ENCODE results near the gene GGPS1. TPM values are rescaled to one million over a fixed set of nuclear protein-coding genes. Genes with fewer than 3 reads are reported as not detected.

Gene GGPS1
- total and polyA plus RNA-seq, 2 of the 8 experiments (the other 6 are each of a cell fraction or from before 2014, with no cell fraction given) = 20.9 to 43.6 TPM

DNA sequence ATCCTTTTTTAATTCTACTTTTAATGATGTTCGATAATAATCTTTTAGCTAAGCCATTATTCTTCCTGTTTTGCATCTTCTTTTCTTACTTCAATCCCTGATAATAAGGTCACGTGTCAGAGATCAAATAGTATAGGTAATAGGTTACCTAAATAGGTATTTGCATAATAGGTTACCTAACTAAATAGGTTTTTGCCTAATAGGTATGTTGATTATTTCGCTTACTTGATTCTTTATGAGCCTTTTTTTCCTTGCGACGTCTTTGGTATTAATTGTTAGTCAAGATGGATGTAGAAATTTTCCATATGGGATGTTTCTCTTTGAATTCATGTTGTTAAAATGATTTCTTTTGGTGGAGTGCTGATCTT lies 2.5 kb downstream of the GGPS1 start (continued):
- TF ChIP-seq, protein P1, sequence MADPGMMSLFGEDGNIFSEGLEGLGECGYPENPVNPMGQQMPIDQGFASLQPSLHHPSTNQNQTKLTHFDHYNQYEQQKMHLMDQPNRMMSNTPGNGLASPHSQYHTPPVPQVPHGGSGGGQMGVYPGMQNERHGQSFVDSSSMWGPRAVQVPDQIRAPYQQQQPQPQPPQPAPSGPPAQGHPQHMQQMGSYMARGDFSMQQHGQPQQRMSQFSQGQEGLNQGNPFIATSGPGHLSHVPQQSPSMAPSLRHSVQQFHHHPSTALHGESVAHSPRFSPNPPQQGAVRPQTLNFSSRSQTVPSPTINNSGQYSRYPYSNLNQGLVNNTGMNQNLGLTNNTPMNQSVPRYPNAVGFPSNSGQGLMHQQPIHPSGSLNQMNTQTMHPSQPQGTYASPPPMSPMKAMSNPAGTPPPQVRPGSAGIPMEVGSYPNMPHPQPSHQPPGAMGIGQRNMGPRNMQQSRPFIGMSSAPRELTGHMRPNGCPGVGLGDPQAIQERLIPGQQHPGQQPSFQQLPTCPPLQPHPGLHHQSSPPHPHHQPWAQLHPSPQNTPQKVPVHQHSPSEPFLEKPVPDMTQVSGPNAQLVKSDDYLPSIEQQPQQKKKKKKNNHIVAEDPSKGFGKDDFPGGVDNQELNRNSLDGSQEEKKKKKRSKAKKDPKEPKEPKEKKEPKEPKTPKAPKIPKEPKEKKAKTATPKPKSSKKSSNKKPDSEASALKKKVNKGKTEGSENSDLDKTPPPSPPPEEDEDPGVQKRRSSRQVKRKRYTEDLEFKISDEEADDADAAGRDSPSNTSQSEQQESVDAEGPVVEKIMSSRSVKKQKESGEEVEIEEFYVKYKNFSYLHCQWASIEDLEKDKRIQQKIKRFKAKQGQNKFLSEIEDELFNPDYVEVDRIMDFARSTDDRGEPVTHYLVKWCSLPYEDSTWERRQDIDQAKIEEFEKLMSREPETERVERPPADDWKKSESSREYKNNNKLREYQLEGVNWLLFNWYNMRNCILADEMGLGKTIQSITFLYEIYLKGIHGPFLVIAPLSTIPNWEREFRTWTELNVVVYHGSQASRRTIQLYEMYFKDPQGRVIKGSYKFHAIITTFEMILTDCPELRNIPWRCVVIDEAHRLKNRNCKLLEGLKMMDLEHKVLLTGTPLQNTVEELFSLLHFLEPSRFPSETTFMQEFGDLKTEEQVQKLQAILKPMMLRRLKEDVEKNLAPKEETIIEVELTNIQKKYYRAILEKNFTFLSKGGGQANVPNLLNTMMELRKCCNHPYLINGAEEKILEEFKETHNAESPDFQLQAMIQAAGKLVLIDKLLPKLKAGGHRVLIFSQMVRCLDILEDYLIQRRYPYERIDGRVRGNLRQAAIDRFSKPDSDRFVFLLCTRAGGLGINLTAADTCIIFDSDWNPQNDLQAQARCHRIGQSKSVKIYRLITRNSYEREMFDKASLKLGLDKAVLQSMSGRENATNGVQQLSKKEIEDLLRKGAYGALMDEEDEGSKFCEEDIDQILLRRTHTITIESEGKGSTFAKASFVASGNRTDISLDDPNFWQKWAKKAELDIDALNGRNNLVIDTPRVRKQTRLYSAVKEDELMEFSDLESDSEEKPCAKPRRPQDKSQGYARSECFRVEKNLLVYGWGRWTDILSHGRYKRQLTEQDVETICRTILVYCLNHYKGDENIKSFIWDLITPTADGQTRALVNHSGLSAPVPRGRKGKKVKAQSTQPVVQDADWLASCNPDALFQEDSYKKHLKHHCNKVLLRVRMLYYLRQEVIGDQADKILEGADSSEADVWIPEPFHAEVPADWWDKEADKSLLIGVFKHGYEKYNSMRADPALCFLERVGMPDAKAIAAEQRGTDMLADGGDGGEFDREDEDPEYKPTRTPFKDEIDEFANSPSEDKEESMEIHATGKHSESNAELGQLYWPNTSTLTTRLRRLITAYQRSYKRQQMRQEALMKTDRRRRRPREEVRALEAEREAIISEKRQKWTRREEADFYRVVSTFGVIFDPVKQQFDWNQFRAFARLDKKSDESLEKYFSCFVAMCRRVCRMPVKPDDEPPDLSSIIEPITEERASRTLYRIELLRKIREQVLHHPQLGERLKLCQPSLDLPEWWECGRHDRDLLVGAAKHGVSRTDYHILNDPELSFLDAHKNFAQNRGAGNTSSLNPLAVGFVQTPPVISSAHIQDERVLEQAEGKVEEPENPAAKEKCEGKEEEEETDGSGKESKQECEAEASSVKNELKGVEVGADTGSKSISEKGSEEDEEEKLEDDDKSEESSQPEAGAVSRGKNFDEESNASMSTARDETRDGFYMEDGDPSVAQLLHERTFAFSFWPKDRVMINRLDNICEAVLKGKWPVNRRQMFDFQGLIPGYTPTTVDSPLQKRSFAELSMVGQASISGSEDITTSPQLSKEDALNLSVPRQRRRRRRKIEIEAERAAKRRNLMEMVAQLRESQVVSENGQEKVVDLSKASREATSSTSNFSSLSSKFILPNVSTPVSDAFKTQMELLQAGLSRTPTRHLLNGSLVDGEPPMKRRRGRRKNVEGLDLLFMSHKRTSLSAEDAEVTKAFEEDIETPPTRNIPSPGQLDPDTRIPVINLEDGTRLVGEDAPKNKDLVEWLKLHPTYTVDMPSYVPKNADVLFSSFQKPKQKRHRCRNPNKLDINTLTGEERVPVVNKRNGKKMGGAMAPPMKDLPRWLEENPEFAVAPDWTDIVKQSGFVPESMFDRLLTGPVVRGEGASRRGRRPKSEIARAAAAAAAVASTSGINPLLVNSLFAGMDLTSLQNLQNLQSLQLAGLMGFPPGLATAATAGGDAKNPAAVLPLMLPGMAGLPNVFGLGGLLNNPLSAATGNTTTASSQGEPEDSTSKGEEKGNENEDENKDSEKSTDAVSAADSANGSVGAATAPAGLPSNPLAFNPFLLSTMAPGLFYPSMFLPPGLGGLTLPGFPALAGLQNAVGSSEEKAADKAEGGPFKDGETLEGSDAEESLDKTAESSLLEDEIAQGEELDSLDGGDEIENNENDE (IDR thresholded peaks at IDR 0.05; ENCODE audit: insufficient replicate concordance, low read length) = no peak
- TF ChIP-seq NRF1 (IDR thresholded peaks at IDR 0.05; ENCODE audit: low read depth, low read length) = no peak
- TF ChIP-seq HDAC6 (IDR thresholded peaks at IDR 0.05; ENCODE audit: low read depth, low read length) = no peak
- TF ChIP-seq CHD1 (IDR thresholded peaks at IDR 0.05; ENCODE audit: low read depth, low read length) = no peak
- TF ChIP-seq, protein P2, sequence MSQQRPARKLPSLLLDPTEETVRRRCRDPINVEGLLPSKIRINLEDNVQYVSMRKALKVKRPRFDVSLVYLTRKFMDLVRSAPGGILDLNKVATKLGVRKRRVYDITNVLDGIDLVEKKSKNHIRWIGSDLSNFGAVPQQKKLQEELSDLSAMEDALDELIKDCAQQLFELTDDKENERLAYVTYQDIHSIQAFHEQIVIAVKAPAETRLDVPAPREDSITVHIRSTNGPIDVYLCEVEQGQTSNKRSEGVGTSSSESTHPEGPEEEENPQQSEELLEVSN (IDR thresholded peaks at IDR 0.05) = no peak
- no peak for TF ChIP-seq CREB1 (IDR thresholded peaks at IDR 0.05)
- no peak for TF ChIP-seq HDAC2 (IDR thresholded peaks at IDR 0.05; ENCODE audit: borderline replicate concordance in 1 of 2, low read depth in 2 of 2, low read length in 2 of 2)

Data from H1 (cell line).